GM12873 (cell line): ENCODE data around the gene ATF7.

Experiments
- CTCF ChIP-seq: IDR thresholded peaks from 2 replicates; pipeline ENCODE4 v1.5.1; 2012; ENCODE audit warnings: low read depth, mild to moderate bottlenecking, moderate library complexity, low read length, control low read depth; ENCODE audit not compliant: insufficient read depth; ENCODE audit errors: missing control alignments

Gene ATF7

DNA sequence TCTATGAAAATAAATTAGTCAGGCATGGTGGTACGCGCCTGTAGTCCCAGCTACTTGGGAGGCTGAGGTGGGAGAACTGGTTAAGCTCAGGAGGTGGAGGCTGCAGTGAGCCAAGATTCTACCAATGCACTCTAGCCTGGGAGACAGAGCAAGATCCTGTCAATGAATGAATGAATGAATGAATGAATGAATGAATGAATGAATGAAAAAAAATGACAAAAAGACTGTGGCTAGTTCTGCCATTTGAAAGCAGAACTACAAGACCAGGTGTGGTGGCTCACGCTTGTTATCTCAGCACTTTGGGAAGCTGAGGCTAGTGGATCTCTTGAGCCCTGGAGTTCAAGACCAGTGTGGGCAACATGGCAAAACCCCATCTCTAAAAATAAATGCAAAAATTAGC, 86.7 kb downstream of the ATF7 start:
- no peak for TF ChIP-seq CTCF

DNA sequence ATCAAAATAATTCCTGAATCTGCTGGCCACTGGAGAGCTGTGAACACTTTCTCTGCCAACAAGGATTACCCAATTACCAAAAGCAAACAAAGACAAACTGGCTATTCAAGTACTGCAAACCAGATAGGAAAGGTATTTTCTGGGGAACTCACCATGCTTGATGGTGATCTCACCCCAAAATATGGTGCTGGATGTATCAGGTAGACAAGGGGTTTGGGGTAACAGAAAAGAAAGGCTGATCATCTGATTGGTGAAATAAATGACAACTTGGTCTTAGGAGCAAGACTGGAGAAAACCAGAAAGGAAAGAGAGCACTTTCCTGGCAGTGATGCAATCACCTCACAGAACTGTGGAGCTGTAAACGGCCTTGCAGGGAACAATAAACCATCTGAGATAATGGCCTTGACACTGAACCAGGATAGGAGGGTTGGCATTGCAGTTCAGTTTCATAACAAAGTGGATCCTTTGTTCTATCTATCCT, 87.9 kb downstream of the ATF7 start:
- TF ChIP-seq CTCF: no peak

GRCh38 chr12:53536962-53537361, 89.2 kb downstream of the ATF7 start:
- TF ChIP-seq CTCF: no peak

- no peak for TF ChIP-seq CTCF
Observed at GRCh38 chr12:53533471-53533870, 92.7 kb downstream of the ATF7 start.

- no peak for TF ChIP-seq CTCF
Observed at GRCh38 chr12:53532524-53533445, 93.4 kb downstream of the ATF7 start.

DNA sequence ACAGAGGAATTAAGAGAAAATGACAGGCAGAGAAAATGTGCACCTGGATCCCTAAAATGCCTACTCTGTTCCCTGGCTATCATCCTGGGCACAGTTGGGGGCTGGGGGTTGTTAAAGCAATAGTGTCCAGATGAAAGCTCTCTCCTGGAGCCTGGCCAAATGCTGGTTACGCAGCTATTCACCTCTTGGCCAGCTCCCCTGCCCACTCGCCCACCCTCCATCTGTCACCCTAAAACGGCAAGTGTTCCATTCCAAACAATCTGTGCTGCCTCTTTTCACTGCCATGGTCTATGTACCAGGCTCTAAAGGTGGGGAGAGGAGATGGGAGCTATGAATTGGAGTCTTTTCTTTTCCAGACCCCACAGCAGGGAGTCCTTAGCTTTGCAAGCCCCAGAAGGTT, 94.2 kb downstream of the ATF7 start:
- no peak for TF ChIP-seq CTCF

- TF ChIP-seq CTCF: no peak
Observed at GRCh38 chr12:53530920-53531319, 95.3 kb downstream of the ATF7 start.
